ENCODE data around the gene ARHGAP6. TPM values are rescaled to one million over a fixed set of nuclear protein-coding genes. Genes with fewer than 3 reads are reported as not detected.

Gene ARHGAP6
- total RNA-seq, 4 donors from 2014 or later, result 0.64 to 9.5 (median 2.3) TPM

DNA sequence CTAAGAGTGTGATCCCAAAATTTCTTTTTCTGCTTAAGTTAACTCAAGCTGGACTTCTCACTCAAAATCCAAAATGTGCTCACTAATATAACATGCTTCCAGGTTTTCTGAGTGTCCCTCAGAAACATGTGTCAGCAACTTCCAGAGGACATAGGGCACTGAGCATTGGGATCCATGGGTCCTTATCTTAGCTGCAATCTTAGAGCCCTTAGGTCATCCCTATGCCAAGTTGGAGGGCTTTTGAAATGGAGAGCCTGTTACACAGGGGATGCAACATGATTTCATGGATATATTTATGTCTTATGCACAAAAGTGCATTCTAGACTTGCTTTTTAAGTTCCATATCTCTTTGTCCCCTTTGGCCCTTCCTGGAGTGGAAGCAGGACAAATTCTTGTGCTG lies 566.3 kb downstream of the ARHGAP6 start:
- no peak for TF ChIP-seq POLR2A (IDR thresholded peaks at IDR 0.05)
- TF ChIP-seq, protein P1, sequence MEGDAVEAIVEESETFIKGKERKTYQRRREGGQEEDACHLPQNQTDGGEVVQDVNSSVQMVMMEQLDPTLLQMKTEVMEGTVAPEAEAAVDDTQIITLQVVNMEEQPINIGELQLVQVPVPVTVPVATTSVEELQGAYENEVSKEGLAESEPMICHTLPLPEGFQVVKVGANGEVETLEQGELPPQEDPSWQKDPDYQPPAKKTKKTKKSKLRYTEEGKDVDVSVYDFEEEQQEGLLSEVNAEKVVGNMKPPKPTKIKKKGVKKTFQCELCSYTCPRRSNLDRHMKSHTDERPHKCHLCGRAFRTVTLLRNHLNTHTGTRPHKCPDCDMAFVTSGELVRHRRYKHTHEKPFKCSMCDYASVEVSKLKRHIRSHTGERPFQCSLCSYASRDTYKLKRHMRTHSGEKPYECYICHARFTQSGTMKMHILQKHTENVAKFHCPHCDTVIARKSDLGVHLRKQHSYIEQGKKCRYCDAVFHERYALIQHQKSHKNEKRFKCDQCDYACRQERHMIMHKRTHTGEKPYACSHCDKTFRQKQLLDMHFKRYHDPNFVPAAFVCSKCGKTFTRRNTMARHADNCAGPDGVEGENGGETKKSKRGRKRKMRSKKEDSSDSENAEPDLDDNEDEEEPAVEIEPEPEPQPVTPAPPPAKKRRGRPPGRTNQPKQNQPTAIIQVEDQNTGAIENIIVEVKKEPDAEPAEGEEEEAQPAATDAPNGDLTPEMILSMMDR (IDR thresholded peaks at IDR 0.05), result no peak
- Histone ChIP-seq H3K27ac (no peak overlapping the region), H3K9me3 (no peaks in the 10 kb centered on the region), H3K4me1 (no peaks in the 10 kb centered on the region), H3K27me3 (no peaks in the 10 kb centered on the region), H3K36me3 (no peaks in the 10 kb centered on the region), H3K4me3 (no peak overlapping the region)
- DNase-seq, result no peak
- intact Hi-C loops (cut with DNase I), result no loop called here

DNA sequence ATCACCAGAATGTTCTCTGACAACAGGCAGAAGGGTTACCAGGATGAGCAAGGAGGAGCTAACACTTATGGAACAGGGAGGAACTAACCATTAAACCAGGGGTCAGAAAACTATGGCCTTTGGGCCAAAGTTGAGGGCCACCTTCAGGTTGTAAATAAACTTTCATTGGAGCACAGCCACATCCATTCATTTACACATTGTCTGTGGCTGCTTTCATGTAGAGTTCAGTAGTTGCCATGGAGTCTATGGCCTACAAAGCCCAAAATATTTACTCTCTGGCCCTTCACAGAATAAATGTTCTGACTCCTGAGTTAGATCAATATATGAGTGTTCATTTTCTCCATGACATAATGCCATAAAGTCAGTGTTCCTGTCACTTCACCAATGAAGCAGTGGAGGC lies 567.8 kb downstream of the ARHGAP6 start:
- Histone ChIP-seq H3K4me1 (no peaks in the 10 kb centered on the region), H3K27me3 (no peaks in the 10 kb centered on the region), H3K36me3 (no peaks in the 10 kb centered on the region), H3K27ac (no peak overlapping the region), H3K9me3 (no peaks in the 10 kb centered on the region), H3K4me3 (no peak overlapping the region)
- DNase-seq, result no peak
- intact Hi-C loops (cut with DNase I), result no loop called here
- no peak for TF ChIP-seq POLR2A (IDR thresholded peaks at IDR 0.05)
- TF ChIP-seq, protein P1 (IDR thresholded peaks at IDR 0.05), result no peak

GRCh38 chrX:11089802-11090201 lies 575.9 kb downstream of the ARHGAP6 start:
- H3K36me3 ChIP-seq, result no peaks in the 10 kb centered on the region
- no peak for DNase-seq
- no peaks in the 10 kb centered on the region for H3K27me3 ChIP-seq
- WGBS, 2 donors, result 75 to 82% methylated on average over 1 of the region's 1 CpG
- intact Hi-C loops (cut with DNase I), result no loop called here
- peaks cover 0 to 14% (median 0%) of the 10 kb centered on the region in 3 donors for H3K9me3 ChIP-seq
- no peak overlapping the region for H3K4me3 ChIP-seq
- TF ChIP-seq POLR2A (IDR thresholded peaks at IDR 0.05), result no peak
- TF ChIP-seq, protein P1 (IDR thresholded peaks at IDR 0.05), result no peak
- H3K4me1 ChIP-seq, result no peaks in the 10 kb centered on the region
- no peak overlapping the region for H3K27ac ChIP-seq

Small RNA genes lying within 50 kb of the gene (small RNA-seq; reads per million reads assigned to genes)
- gene MIR548AX, result 0 reads per million in 4 donors
- 0 reads per million in 4 donors for gene RF00019
- 0 reads per million in 4 donors for gene RF02271

Other genes starting within 250 kb of the ARHGAP6 start
- 10 to 100 TPM; 14.2 to 29.6 (median 17.6) TPM for gene MSL3, start 92.3 kb upstream of the ARHGAP6 start, total RNA-seq